ENCODE data around the gene ALDH1A2. TPM values are rescaled to one million over a fixed set of nuclear protein-coding genes. Genes with fewer than 3 reads are reported as not detected.
"Not testable (repeated sequence)": the region's sequence is repeated elsewhere in the genome, so short reads cannot be mapped to it uniquely, and the experiment has no call there.

The ALDH1A2 gene
- total RNA-seq, 1 donor from 2014 or later: 3.3 TPM

GRCh38 chr15:58003810-58004209 lies 61.7 kb downstream of the ALDH1A2 start:
- FAIRE-seq: no peak

DNA sequence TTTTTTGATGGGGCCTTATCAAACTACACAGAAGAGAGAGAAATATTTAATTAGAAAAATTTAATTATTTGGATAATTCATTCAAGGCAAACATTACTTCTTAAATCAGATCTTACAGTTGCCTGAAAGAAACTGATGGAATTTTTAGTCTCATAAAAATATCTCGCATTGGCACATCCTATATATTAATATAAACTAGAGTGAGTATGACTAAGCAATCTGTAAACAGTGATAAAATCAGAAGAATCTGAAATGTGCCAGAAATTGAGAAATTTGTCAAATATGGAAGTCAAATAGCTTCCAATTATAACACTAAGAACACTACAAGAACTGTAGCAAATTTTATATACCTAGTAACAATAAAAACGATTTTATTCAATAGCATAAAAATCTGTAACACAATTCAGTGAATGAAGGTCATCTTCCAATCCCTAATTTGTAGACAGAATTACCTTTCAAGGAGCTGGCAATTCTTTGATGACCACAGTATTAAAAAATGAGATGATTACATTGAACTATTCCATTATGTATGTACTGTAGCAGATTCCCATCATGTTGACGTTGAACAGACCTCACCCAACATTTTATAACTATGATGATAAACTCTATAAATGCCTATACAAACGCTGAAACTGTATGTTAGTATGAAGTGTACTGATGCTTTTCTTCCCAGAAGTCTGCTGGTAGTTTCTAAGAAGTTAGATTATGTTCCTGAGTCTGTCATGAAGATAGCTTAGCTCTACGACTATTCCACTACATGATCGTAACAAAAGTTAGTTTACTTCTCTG lies 63.0 kb downstream of the ALDH1A2 start:
- DNase-seq (ENCODE audit: low spot score in 2 of 2) (no peak), FAIRE-seq (no peak)

More at GRCh38 chr15:58003810-58004209, 61.7 kb downstream of the ALDH1A2 start:
- DNase-seq (ENCODE audit: low spot score in 2 of 2): no peak

DNA sequence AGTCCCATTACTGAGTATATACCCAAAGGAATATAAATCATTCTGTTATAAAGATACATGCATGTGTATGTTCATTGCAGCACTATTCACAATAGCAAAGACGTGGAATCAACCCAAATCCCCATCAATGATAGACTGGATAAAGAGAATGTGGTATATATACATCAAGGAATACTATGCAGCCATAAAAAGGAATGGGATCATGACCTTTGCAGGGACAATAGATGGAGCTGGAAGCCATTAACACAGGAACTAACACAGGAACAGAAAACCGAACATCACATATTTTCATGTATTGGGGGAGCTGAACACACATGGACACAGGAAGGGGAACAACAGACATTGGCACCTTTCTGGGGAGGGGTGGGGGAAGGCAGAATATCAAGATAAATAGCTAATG lies 65.8 kb downstream of the ALDH1A2 start:
- not testable (repeated sequence) for FAIRE-seq; DNase-seq (ENCODE audit: low spot score in 2 of 2)

DNA sequence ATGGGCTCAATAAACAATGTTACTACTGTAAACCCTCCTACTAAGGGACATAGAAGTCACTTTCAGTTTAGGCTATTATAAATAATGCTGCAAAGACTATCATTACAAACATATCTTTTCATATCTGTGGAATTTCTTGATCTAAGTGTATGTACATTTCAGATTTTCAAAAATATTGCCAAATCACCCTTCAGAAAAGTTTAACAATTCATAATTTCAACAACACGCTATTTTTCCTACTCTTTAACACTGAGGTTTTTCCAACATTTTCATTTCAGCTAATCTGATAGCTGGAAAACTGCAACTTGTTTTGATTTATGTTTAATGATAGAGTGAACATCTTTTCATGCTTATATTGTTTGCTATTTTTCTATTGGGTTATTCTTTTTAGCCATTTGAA lies 69.0 kb downstream of the ALDH1A2 start:
- DNase-seq (ENCODE audit: low spot score in 2 of 2) (no peak), FAIRE-seq (no peak)

GRCh38 chr15:57994221-57995049 lies 71.1 kb downstream of the ALDH1A2 start:
- no peak for FAIRE-seq
- DNase-seq (ENCODE audit: low spot score in 2 of 2): no peak

GRCh38 chr15:57993409-57994145 lies 71.9 kb downstream of the ALDH1A2 start:
- FAIRE-seq: no peak

GRCh38 chr15:57992761-57993355 lies 72.7 kb downstream of the ALDH1A2 start:
- no peak for FAIRE-seq

More at GRCh38 chr15:57993409-57994145, 71.9 kb downstream of the ALDH1A2 start:
- no peak for DNase-seq (ENCODE audit: low spot score in 2 of 2)

DNA sequence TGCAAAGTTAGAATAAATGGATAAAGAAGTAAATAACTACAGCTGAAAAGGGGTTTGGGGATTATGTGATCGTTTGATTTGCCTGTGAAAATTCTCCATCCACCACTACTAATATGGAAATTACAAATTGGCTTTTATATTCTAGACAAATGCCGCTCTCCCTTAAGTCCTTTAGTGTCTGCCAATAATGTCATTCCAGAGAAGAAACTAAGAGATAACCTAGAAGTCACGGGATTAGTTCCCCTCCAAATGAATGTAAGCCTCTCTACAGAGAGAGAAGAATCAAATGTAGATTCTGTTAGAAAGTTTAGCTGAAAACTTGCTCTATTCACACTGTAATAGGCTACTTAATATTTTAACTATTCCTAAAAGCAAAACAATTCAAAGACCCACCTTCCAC lies 92.0 kb downstream of the ALDH1A2 start:
- FAIRE-seq: no peak
- no peak for DNase-seq (ENCODE audit: low spot score in 2 of 2)

More at GRCh38 chr15:57992761-57993355, 72.7 kb downstream of the ALDH1A2 start:
- no peak for DNase-seq (ENCODE audit: low spot score in 2 of 2)

GRCh38 chr15:57972864-57973263 lies 92.6 kb downstream of the ALDH1A2 start:
- DNase-seq (ENCODE audit: low spot score in 2 of 2) (no peak), FAIRE-seq (no peak)

DNA sequence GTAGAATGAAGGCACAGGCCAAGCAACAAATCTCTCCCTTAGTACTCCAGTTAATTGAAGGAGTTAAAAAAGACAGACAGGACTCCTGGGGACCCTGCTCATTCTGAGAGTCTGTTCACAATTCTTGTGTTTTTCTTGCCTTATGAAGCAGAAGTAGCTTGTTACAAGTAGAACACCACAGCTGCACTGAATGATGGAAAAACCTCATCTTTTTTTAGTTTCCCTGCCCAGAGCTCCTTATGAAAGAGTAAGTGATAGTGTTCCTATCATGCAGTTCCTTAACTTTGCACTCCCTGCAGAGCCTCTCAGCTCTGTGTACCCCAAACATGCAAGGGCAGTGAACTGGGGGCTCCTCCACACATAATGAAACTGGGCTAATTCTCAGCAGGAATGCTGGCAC lies 95.5 kb downstream of the ALDH1A2 start:
- DNase-seq (ENCODE audit: low spot score in 2 of 2) (no peak), FAIRE-seq (no peak)

- no peak for FAIRE-seq
- DNase-seq (ENCODE audit: low spot score in 2 of 2): no peak
These were observed 96.2 kb downstream of the ALDH1A2 start for GRCh38 chr15:57969355-57969754.

DNA sequence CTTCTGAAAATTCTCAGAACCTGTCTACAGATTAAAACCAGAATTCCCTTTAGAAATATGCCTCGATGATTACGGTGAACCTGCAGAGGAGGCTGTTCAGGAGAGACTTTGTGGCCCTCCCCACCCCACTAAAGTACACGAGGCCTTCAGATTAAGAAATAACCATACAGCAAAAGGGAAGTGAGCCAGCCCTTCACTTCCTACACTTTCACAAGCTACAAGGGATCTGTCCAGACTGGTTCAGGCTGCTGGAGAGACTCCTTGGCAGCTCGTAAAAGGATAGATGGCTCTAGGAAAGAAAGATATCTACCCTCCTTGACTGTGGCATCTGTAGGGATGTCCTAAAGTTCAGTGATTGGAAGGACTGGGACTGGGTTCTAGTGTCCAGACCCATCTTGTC lies 102.6 kb downstream of the ALDH1A2 start:
- FAIRE-seq (no peak), DNase-seq (ENCODE audit: low spot score in 2 of 2) (no peak)

DNA sequence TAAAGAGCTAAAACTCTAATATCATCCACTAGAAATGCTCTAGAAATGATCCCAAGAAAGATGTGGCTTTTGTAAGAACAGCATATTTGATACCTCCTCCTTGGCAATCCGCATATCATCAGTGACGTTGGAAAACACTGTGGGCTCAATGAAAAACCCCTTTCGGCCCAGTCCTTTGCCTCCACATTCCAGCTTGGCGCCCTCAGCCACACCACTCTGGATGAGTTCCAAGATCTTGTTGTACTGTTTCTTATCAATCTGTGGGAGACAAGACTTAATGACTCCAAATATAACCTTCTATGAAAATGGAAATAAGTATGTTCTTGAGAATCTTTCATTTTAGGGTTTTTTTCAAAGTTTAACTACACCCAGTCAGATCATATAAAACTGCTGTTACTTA lies 103.6 kb downstream of the ALDH1A2 start:
- FAIRE-seq: no peak
- DNase-seq (ENCODE audit: low spot score in 2 of 2): no peak

DNA sequence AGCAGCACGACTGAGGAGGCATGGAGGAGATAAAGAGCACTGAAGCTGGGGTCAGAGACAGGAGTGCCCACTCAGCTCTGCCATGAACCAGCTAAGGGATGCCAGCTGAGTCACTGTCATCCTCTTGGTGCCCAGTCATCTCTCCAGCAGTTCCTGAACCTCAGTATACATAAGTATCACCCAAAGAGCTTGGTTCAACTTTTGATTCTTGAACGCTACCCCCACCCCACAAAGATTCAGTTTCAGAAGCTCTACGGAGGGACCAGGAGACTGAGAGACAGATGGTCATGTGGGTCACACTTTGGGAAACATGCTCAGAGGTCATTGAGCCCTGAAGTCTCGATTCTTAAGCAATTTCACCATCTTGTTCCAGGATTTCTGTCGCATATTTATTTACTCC lies 108.4 kb downstream of the ALDH1A2 start:
- FAIRE-seq (no peak), DNase-seq (ENCODE audit: low spot score in 2 of 2) (no peak)

DNA sequence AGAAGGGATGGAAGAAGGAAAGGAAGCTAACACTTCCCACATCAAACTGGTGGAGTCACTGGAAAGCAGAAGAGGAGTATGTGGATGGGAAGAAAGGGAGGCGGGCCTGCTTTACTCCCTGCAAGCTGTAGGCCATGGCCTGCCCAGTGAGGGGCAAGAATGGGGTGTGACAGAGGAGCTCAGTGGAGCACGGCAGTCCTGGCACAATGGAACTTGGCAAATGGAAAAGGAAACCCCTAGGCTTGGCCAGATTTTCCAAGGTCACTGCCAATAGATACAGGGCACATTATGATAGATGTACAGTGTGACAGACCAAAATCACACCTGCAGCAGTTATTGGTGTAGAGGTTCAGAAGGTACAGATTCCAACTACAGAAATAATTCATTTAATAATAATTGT lies 111.6 kb downstream of the ALDH1A2 start:
- FAIRE-seq (no peak), DNase-seq (ENCODE audit: low spot score in 2 of 2) (no peak)

GRCh38 chr15:57951328-57951932 lies 114.1 kb downstream of the ALDH1A2 start:
- DNase-seq (ENCODE audit: low spot score in 2 of 2) (no peak), FAIRE-seq (no peak)

DNA sequence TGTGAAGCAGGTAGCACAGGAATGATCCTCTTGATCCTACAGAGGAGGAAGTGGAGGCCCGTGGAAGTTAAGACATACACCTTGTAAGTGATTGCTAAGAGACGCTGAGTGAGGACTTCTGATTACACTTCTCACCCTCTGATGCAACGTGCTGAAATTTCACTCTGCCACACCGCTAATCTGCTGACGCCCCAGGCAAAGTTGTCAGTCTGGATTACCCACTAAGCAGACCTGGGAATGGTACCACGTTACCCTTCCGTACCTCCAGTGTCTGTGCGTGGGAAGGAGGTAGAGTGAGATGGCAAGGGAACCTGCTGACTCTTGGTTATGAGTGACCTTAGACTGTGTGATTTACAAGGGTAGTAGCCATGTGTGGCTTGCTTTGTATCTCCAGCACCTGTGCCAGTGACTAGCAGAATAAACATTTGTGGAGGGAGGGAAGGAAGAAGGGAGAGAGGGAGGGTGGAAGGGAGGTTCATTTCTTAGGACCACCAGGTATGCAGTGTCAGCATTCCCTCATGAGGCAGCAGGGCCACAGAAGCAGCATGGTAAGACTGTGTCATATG lies 115.0 kb downstream of the ALDH1A2 start:
- FAIRE-seq: no peak
- DNase-seq (ENCODE audit: low spot score in 2 of 2): no peak

GRCh38 chr15:57949374-57949943 lies 116.1 kb downstream of the ALDH1A2 start:
- DNase-seq (ENCODE audit: low spot score in 2 of 2): no peak
- no peak for FAIRE-seq
